GM18951 (cell line): ENCODE measurements around the gene SOS1.
"Not testable (repeated sequence)": the region's sequence is repeated elsewhere in the genome, so short reads cannot be mapped to it uniquely, and the experiment has no call there.

ENCODE experiments used
- POLR2A ChIP-seq: IDR thresholded peaks from 4 replicates; pipeline ENCODE4 v1.6.1; 2011; ENCODE audit warnings: mild to moderate bottlenecking; ENCODE audit not compliant: insufficient read length, insufficient read depth; ENCODE audit errors: extremely low read depth
- in situ Hi-C: fragments of 300-500 bp; cut with MboI; formaldehyde crosslinking; loops from one replicate; pipeline ENCODE4 v1.12.0; 2022; ENCODE audit warnings: low sequenced_read_pairs, mixed read lengths, inconsistent platforms; ENCODE audit not compliant: unreplicated experiment

SOS1 gene

GRCh38 chr2:39145906-39146421 lies 25.1 kb upstream of the SOS1 start:
- in situ Hi-C loops, result no loop called here
- TF ChIP-seq POLR2A, result no peak

GRCh38 chr2:39144416-39144815 lies 23.6 kb upstream of the SOS1 start:
- in situ Hi-C loops, result no loop called here
- no peak for TF ChIP-seq POLR2A

- in situ Hi-C loops, result no loop called here
- TF ChIP-seq POLR2A, result no peak
These were observed 22.2 kb upstream of the SOS1 start for GRCh38 chr2:39142904-39143605.

- in situ Hi-C loops, result no loop called here
- TF ChIP-seq POLR2A, result no peak
These were observed 20.8 kb upstream of the SOS1 start for GRCh38 chr2:39141334-39142271.

- in situ Hi-C loops, result not testable (repeated sequence)
These were observed 20.1 kb upstream of the SOS1 start for GRCh38 chr2:39140948-39141333.

- in situ Hi-C loops, result no loop called here
- TF ChIP-seq POLR2A, result no peak
These were observed 19.5 kb upstream of the SOS1 start for GRCh38 chr2:39140322-39140847.

GRCh38 chr2:39139511-39140237 lies 18.8 kb upstream of the SOS1 start:
- in situ Hi-C loops, result no loop called here
- no peak for TF ChIP-seq POLR2A

GRCh38 chr2:39138837-39139211 lies 18.0 kb upstream of the SOS1 start:
- in situ Hi-C loops, result no loop called here
- TF ChIP-seq POLR2A, result no peak

GRCh38 chr2:39138187-39138836 lies 17.5 kb upstream of the SOS1 start:
- in situ Hi-C loops, result not testable (repeated sequence)

- in situ Hi-C loops, result no loop called here
- no peak for TF ChIP-seq POLR2A
These were observed 15.9 kb upstream of the SOS1 start for GRCh38 chr2:39136799-39137198.

GRCh38 chr2:39135690-39136259 lies 14.9 kb upstream of the SOS1 start:
- no peak for TF ChIP-seq POLR2A
- in situ Hi-C loops, result no loop called here

GRCh38 chr2:39133215-39133851 lies 12.5 kb upstream of the SOS1 start:
- TF ChIP-seq POLR2A, result no peak
- in situ Hi-C loops, result no loop called here

- no peak for TF ChIP-seq POLR2A
- in situ Hi-C loops, result no loop called here
These were observed 8.1 kb upstream of the SOS1 start for GRCh38 chr2:39128919-39129391.
